Stimulated activated CD4-positive, alpha-beta T cell treated with anti-CD3 and anti-CD28 coated beads, Interleukin-2, amount 100 ng/mL, for 24 hours (primary cell): ENCODE measurements around the gene CCT2.

Experiments
- DNase-seq, 2 donors: peaks; one replicate each; pipeline ENCODE4 v3.0.0-alpha.2; 2020

Gene CCT2

GRCh38 chr12:69645031-69645430 is 59.8 kb downstream of the CCT2 start:
- DNase-seq, result no peak

GRCh38 chr12:69647178-69647577 is 61.9 kb downstream of the CCT2 start:
- DNase-seq, result no peak

- no peak for DNase-seq
Measured at GRCh38 chr12:69648476-69648875, 63.2 kb downstream of the CCT2 start.

GRCh38 chr12:69649529-69649928 is 64.3 kb downstream of the CCT2 start:
- DNase-seq, result no peak
